Measurements from ENCODE around the gene NKPD1. TPM values are rescaled to one million over a fixed set of nuclear protein-coding genes. Genes with fewer than 3 reads are reported as not detected.

Gene NKPD1, protein sequence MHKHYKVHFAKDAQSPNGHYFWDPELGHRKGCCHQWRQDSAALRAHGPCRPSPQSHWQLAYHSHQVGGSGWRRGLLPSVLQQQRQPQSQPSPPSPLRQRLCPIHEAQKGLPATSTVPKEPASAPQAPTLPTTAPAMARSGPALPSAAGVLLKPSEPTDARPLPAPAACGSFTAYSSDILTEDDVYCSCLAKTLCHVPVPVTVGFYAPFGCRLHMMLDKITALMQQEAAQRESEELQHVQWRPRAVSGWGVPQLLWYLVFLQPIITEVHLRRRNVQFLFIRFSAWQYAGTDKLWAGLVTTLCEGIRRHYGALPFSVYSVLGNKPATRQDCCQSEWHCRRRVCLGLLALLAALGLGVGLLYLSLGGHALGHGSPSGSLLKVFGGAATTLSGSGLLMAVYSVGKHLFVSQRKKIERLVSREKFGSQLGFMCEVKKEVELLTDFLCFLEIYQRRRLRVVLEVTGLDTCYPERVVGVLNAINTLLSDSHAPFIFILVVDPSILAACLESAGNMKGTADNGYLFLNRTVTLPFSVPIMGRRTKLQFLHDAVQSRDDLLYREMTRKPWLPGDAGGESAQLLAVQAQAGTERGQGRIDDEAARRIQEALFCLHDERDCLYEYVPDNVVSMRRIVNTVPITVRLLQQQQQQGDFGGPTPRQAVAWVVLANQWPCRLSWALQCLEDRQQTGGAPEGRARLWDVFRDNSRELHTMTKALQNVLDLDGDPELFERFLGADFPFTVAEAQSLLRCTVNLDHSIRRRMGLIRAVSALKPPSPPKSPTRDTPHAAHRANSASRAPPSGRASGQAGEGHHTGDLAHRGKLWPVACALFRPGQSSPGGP
- not detected in 2 replicates for total RNA-seq

DNA sequence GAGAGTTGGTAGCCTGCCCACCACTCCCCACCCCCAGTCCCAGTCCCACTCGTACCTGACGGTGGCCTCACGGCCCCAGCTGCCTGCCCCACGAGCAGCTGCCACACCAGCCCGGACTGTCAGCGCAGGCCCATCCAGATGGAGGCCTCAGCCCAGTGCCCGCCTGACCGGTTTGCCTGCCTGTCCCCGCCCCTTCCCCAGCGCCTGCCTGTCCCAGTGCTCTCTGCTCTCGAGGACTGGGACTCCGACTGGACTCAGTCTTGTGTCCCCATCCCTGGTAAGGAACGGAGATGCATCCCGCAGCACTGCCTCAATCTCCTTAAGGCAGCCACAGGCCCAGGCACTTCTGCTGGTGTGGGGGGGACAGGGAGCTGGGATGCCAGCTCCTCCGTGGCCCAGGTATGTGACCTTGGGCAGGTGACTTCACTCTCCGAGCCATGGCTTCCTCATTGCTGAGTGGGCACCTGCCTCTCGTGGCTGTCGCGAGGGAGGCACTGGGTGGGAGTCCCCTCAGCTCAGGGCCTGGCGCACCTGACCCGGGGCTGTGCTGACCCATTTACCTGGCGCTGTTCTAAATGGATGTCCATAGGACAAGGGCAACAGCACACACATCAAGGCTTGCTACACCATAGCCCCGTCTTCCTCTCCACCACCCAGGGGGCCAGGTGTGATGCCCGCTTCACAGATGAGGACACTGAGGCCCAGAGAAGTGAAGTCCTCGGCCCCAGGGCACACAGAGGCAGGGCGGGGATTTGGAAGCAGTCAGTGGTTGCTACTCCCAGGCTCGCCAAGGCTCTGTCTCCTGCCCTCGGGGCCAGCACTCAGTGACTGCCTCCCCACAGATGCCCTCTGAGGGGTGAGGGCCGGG is at the start of gene NKPD1:
Gene NKPD1 (minus strand): TSS at position 113 of the 868 bp plus-strand sequence. CDS start 832 bp downstream, outside the sequence.

DNA sequence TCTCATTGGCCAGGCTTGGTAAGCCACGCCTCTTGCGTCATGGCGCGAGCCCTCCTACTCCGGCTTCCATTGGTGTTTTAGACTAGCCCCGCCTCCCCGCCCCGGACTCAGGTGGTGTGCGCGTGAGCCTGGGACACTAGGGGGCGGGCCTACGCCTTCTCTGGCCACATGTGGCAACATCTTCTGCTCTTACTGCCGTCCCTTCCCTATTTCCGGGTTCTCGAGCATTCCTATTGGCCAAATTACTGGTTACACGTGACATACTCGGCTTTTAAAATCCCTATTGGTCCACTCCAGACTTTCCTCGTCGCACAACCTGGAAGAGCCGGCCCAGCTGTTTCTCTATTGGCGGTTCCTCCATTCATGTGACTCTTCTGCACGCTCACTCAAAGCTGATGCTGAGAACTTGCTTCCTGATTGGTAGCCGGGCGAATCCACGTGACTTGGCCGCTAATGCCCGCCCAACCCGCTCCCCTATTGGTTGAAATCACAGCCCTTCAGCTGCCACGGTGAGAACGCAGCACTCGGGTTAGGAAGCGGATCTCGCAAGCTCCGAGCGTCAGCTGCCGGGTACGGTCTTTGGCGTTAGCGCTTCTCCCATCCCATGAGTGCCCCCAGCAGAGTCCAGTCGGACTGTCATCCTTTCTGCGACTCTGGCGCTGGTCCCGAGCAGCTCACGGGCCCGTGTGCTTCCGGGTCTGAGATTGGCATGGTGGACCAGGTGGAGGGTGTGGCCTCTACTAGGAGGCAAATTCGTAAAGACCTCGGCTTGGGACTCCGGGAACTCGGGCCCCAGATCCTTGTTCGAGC is 17.7 kb upstream of the NKPD1 start, which contains the start of gene BLOC1S3:
Gene BLOC1S3 (plus strand): TSS at position 523 of the 810 bp plus-strand sequence. CDS start 513 bp downstream, outside the sequence.

DNA sequence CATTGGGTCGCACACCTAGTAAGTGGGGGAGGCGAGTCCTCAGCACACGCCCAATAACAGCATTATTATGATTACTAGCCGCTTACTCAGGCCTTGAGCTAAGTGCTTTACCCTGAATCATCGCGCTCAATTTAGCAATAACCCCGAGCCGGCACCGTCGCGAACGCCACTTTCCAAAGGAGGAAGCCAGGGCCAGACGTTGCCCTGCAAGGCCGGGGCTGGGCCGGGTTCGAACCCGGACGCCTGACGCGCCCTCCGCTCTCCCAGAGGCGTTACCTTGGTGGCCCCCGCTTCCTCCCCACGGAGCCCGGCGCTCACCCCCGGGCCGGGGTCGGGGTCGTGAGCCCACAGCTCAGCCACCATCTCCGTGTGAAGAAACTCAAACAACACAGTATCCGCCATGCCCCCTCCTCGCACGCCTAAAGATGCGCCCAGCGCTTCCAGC is 17.1 kb upstream of the NKPD1 start, which contains the start of gene TRAPPC6A:
Gene TRAPPC6A (minus strand): TSS at position 421 of the 445 bp plus-strand sequence. CDS start 19 bp downstream, at position 402.

Other genes with a start within 250 kb of the NKPD1 start
- gene APOC1, start 246.4 kb downstream of the NKPD1 start, total RNA-seq = not detected in 2 replicates
- not detected in 2 replicates for gene APOC4, start 218.7 kb downstream of the NKPD1 start, total RNA-seq
- gene APOC2, start 214.9 kb downstream of the NKPD1 start, total RNA-seq = not detected in 2 replicates
- 39.6 and 40.7 TPM in 2 replicates for gene CLPTM1, start 205.6 kb downstream of the NKPD1 start, total RNA-seq
- gene RELB, start 159.5 kb downstream of the NKPD1 start, total RNA-seq = 12.1 and 13.5 TPM in 2 replicates
- 20.9 and 33.2 TPM in 2 replicates for gene CLASRP, start 121.9 kb downstream of the NKPD1 start, total RNA-seq
- 0.32 and 0.36 TPM in 2 replicates for gene ZNF296, start 84.5 kb downstream of the NKPD1 start, total RNA-seq
- gene GEMIN7, start 81.7 kb downstream of the NKPD1 start, total RNA-seq = 14.9 and 15.4 TPM in 2 replicates
- 42.5 and 51.3 TPM in 2 replicates for gene PPP1R37, start 67.8 kb downstream of the NKPD1 start, total RNA-seq
- gene TRAPPC6A, start 17.3 kb upstream of the NKPD1 start, total RNA-seq = 9.4 and 15.4 TPM in 2 replicates
- 7.2 and 7.6 TPM in 2 replicates for gene BLOC1S3, start 17.8 kb upstream of the NKPD1 start, total RNA-seq
- not detected in 2 replicates for gene EXOC3L2, start 84.4 kb upstream of the NKPD1 start, total RNA-seq
- gene MARK4, start 90.3 kb upstream of the NKPD1 start, total RNA-seq = 18.6 and 23.5 TPM in 2 replicates
- gene CKM, start 161.9 kb upstream of the NKPD1 start, total RNA-seq = not detected in 2 replicates
- 0.32 TPM in 1 of 2 replicates, not detected in the other for gene KLC3, start 179.8 kb upstream of the NKPD1 start, total RNA-seq
- 56.0 and 56.3 TPM in 2 replicates for gene ERCC2, start 209.6 kb upstream of the NKPD1 start, total RNA-seq
- gene PPP1R13L, start 244.1 kb upstream of the NKPD1 start, total RNA-seq = 9.2 and 22.0 TPM in 2 replicates
- gene POLR1G, start 245.7 kb upstream of the NKPD1 start, total RNA-seq = 5.8 and 7.8 TPM in 2 replicates